Measurements from ENCODE around the gene LRRC75A. TPM values are rescaled to one million over a fixed set of nuclear protein-coding genes. Genes with fewer than 3 reads are reported as not detected.
"Not testable (repeated sequence)": the region's sequence is repeated elsewhere in the genome, so short reads cannot be mapped to it uniquely, and the experiment has no call there.

The LRRC75A gene, protein sequence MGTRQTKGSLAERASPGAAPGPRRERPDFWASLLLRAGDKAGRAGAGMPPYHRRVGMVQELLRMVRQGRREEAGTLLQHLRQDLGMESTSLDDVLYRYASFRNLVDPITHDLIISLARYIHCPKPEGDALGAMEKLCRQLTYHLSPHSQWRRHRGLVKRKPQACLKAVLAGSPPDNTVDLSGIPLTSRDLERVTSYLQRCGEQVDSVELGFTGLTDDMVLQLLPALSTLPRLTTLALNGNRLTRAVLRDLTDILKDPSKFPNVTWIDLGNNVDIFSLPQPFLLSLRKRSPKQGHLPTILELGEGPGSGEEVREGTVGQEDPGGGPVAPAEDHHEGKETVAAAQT
- 2.7 and 3.2 TPM in 2 replicates for total RNA-seq (2014; rRNA removed; shearing (Covaris generic))

- DNase-seq (ENCODE audit: low read depth): peak; percentile 45
Measured at GRCh38 chr17:16491703-16492612, at the start of gene LRRC75A. TSS of gene LRRC75A (minus strand) at chr17:16492193. CDS start at chr17:16491990, 203 bp downstream.

GRCh38 chr17:16537130-16537458, 45.1 kb upstream of the LRRC75A start:
- DNase-seq (ENCODE audit: low read depth): no peak

GRCh38 chr17:16534236-16534635, 42.2 kb upstream of the LRRC75A start:
- DNase-seq (ENCODE audit: low read depth): peak; percentile 25

- peak; percentile 22 for DNase-seq (ENCODE audit: low read depth)
Measured at GRCh38 chr17:16529906-16530305, 37.9 kb upstream of the LRRC75A start.

DNA sequence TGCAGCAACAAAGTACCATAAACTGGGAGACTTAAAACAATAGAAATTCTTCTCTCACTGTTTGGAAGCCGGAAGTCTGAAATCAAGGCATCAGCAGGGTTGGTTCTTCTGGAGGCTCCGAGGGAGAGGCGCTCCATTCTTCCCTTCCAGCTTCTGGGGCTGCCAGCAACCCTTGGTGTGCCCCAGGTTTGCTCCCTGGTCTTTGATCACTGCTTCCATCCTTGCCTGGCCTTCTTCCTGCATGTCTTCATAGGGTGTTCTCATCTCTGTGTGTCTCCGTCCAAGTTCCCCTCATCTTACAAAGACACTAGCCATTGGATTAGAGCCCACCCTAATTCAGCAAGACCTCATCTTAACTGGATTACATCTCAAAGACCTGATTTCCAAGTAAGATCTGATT, 35.3 kb upstream of the LRRC75A start:
- no peak for DNase-seq (ENCODE audit: low read depth)

DNA sequence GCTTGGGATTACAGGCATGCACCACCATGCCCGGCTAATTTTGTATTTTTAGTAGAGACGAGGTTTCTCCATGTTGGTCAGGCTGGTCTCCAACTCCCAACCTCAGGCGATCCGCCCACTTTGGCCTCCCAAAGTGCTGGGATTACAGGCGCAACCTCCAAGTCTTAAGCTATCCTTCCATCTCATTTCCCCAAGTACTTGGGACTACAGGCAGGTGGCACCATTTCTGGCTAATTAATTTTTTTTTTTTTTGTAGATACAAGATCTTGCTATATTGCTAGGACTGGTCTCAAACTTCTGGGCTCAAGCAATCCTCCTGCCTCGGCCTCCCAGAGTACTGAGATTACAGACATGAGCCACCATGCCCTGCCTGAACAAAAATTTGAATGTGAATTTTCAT, 33.6 kb upstream of the LRRC75A start:
- not testable (repeated sequence) for DNase-seq (ENCODE audit: low read depth)

DNA sequence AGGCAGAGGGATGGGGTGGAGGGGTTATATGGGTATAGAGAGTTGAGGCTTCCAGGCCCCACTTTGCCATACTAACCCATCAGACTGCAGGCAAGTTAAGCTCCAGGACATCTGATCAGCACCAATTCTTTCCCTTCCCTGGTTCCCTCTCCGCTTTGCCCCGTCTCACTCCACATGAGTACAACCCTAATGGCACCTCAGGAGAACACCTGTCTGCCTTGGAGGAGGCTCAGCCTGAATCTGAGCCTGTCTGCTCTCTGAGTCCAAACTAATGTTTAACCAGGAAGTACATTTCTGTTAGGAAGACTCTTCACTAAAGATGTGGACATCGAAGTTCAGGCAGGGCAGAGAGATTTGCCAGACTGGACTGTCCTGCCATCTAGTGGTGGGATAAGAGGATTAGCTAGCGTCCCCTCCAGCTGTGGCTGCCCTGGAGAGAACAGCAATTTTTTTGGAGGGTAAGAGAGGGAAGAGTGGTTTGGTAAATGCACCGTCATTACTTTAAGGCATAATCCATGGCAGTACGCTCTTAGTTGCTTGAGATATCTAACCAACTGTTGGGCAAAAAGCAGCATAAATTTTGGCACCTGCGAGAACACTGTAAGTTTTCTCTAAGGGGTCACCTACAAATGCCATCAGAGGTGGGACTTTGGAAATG, 29.2 kb upstream of the LRRC75A start:
- peak; percentile 83 for DNase-seq (ENCODE audit: low read depth)

DNA sequence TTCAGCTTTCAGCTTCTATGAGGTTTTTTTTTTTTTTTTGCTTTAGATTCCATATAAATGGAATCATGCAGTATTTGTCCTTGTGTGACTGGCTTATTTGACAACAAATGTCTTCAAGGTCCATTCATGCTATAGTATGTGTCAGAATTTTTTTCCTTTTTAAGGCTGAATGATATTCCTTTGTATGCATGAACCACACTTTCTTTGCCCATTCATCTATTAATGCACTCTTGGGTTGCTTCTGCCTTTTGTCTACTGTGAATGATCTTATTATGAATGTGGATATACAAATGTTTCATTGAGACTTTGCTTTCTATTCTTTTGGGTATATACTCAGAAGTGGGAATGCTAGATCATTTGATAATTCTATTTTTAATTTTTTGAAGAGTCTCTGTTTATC, 27.0 kb upstream of the LRRC75A start:
- peak; percentile 10 for DNase-seq (ENCODE audit: low read depth)

DNA sequence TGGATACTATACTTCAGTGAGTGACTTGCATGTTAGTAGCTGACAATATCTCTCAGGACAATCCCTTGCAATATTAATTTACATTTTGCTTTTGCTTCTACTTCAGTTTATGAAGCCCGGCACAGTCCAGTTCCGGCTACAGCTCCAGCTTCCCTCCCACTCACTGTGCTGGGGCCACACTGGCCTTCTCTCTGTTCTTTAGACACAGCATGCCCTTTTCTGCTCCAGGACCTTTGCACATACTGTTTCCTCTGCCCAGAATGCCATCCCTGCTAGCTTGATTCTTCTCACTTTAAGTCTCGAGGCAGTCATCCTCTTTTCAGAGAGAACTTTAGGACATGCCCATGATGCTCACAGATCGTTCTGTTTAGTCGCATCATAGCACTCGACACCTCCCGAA, 25.5 kb upstream of the LRRC75A start:
- no peak for DNase-seq (ENCODE audit: low read depth)

GRCh38 chr17:16516594-16517051, 24.6 kb upstream of the LRRC75A start:
- DNase-seq (ENCODE audit: low read depth): peak; percentile 82

GRCh38 chr17:16515933-16516332, 23.9 kb upstream of the LRRC75A start:
- peak; percentile 60 for DNase-seq (ENCODE audit: low read depth)

DNA sequence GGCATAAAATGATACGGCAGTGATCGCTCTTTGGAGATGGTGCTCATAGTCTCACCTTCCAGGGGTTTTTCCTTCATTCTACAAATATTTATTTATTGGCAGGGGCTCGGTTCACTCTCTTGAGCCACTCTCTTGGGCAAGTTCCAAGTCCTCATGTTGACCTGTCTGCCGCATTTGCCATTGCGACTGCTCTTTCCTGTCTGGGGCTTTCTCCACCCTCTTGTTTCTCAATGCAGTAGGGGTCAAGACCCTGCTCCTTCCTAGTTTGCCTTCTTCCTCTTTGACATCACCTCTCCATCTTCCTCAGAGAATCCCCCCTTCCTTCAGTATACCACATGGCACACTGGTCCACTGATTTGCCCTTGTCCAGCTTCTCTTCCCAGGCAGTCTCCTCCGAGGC, 21.9 kb upstream of the LRRC75A start:
- DNase-seq (ENCODE audit: low read depth): no peak

GRCh38 chr17:16512011-16512410, 20.0 kb upstream of the LRRC75A start:
- no peak for DNase-seq (ENCODE audit: low read depth)

- DNase-seq (ENCODE audit: low read depth): no peak
Measured at GRCh38 chr17:16511593-16511992, 19.6 kb upstream of the LRRC75A start.

- DNase-seq (ENCODE audit: low read depth): no peak
Measured at GRCh38 chr17:16507918-16508533, 16.0 kb upstream of the LRRC75A start.

DNA sequence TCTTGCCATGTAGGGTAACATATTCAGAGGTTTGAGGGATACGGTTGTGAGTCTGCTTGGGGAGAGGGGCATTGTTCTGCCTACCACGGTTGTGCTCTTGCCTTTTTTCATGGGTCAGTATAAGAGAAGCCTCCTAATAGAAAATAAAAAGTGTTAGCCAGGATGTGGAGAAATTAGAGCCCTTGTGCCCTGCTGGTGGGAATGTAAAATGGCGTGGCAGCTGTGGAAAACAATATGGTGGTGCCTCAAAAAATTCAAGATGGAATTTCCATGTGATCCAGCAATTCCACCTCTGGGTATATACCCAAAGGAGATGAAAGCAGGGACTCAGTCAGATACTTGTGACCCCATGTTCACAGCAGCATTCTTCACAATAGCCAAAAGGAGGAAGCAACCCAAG, 14.2 kb upstream of the LRRC75A start:
- no peak for DNase-seq (ENCODE audit: low read depth)

- DNase-seq (ENCODE audit: low read depth): no peak
Measured at GRCh38 chr17:16504984-16505383, 13.0 kb upstream of the LRRC75A start.

- no peak for DNase-seq (ENCODE audit: low read depth)
Measured at GRCh38 chr17:16496820-16497489, 5.0 kb upstream of the LRRC75A start.

DNA sequence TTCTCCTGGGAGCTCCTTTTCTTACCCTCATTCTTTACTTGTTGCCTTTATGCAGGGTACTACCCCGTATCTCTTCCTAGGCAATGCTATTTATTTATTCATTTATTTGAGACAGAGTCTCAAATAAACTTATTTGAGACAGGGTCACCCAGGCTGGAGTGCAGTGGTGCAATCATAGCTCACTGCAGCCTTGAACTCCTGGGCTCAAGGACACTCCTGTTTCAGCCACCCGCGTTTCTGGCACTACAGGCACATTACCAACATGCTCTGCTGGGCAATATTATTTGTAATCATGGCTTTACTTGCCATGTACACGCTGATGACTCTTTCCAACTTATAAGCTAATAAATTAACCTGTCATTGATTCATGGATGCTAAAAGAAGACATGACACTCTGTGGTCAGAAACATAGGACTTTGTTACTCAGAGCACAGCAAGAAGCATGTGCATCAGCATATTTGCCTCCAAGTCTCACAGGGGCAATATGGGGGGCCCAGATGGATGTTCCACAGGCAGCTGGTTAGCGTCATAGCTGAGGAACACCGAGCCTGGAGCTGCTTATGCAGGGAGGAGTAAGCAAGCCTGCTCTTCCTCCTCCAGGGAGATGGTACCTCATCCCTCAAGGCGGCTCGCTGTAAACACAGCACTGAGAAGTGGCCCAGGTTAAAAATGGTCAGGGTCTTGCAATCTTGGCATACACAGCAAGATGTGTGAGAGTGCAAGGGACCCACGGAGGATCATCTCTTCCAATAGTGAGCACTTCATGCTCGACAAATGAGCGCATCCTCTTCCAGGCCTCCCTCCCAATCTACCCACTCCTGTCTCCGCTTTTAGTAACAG, 4.2 kb upstream of the LRRC75A start:
- no peak for DNase-seq (ENCODE audit: low read depth)

- no peak for DNase-seq (ENCODE audit: low read depth)
Measured at GRCh38 chr17:16495561-16495960, 3.6 kb upstream of the LRRC75A start.

Measured in RPMI7951 (cell line).